OCI-LY1 (cell line): Measurements from ENCODE around the gene FOXN3.

Experiments
- H2AFZ ChIP-seq: fragments of 200-600 bp; sonication (generic), shearing (Covaris generic); 2 replicates; pipeline ENCODE4 v1.6.0; 2014; ENCODE audit warnings: antibody characterized with exemption, mild to moderate bottlenecking, low read length
- H3F3A ChIP-seq: fragments of 200-600 bp; sonication (generic), shearing (Covaris generic); 2 replicates; pipeline ENCODE4 v1.6.0; 2014; ENCODE audit warnings: mild to moderate bottlenecking, antibody characterized with exemption, low read length, moderate library complexity; ENCODE audit not compliant: insufficient read depth
- H3K27ac ChIP-seq: fragments of 200-600 bp; sonication (generic); 2 replicates; pipeline ENCODE4 v1.5.1; 2014; ENCODE audit warnings: low read length, mixed run types, mild to moderate bottlenecking, low read depth; ENCODE audit not compliant: poor library complexity, severe bottlenecking
- H3K27me3 ChIP-seq: fragments of 200-600 bp; sonication (generic); 2 replicates; pipeline ENCODE4 v1.6.0; 2014; ENCODE audit warnings: antibody characterized with exemption, mild to moderate bottlenecking, low read length, moderate library complexity; ENCODE audit not compliant: insufficient read depth
- H3K36me3 ChIP-seq: fragments of 200-600 bp; sonication (generic); 2 replicates; pipeline ENCODE4 v1.6.1; 2014; ENCODE audit warnings: mild to moderate bottlenecking, antibody characterized with exemption, low read length, moderate library complexity, mixed read lengths; ENCODE audit not compliant: insufficient read depth
- H3K4me1 ChIP-seq: fragments of 200-600 bp; sonication (generic); 2 replicates; pipeline ENCODE4 v1.5.1; 2014; ENCODE audit warnings: mild to moderate bottlenecking, low read length, moderate library complexity; ENCODE audit not compliant: insufficient read depth, severe bottlenecking
- H3K4me2 ChIP-seq: fragments of 200-600 bp; sonication (generic), shearing (Covaris generic); 2 replicates; pipeline ENCODE4 v1.6.1; 2014; ENCODE audit warnings: low read length
- H3K4me3 ChIP-seq: fragments of 200-600 bp; sonication (generic); 2 replicates; pipeline ENCODE4 v1.5.1; 2014; ENCODE audit warnings: low read length, low read depth, mild to moderate bottlenecking, mixed read lengths; ENCODE audit not compliant: poor library complexity, severe bottlenecking
- H3K79me2 ChIP-seq: fragments of 200-600 bp; shearing (Covaris generic); 2 replicates; pipeline ENCODE4 v1.6.1; 2016; ENCODE audit warnings: mixed run types, low read length, mixed read lengths; ENCODE audit not compliant: insufficient read depth
- H3K9ac ChIP-seq: fragments of 200-600 bp; sonication (generic), shearing (Covaris generic); 2 replicates; pipeline ENCODE4 v1.6.1; 2014; ENCODE audit warnings: mild to moderate bottlenecking, low read length, mixed read lengths
- H3K9me2 ChIP-seq: fragments of 200-600 bp; sonication (generic), shearing (Covaris generic); 2 replicates; pipeline ENCODE4 v1.6.1; 2014; ENCODE audit warnings: low read depth, mild to moderate bottlenecking, low read length, mixed read lengths
- H3K9me3 ChIP-seq: fragments of 200-600 bp; shearing (Covaris generic); 2 replicates; pipeline ENCODE4 v1.6.1; 2014; ENCODE audit warnings: low read length, mixed read lengths
- H4K20me1 ChIP-seq: fragments of 200-600 bp; sonication (generic), shearing (Covaris generic); 2 replicates; pipeline ENCODE4 v1.6.0; 2016; ENCODE audit warnings: mild to moderate bottlenecking, low read length; ENCODE audit not compliant: insufficient read depth
- CTCF ChIP-seq: fragments of 200-600 bp; sonication (generic), shearing (Covaris generic); IDR thresholded peaks from 2 replicates; pipeline ENCODE4 v1.5.1; 2017; ENCODE audit warnings: mild to moderate bottlenecking, antibody characterized with exemption, low read length, moderate library complexity, mixed read lengths
- EZH2 ChIP-seq: fragments of 200-600 bp; sonication (generic), shearing (Covaris generic); IDR thresholded peaks from 2 replicates; pipeline ENCODE4 v1.8.0; 2017; ENCODE audit warnings: borderline replicate concordance, mixed run types, mild to moderate bottlenecking, antibody characterized with exemption, low read length, moderate library complexity, mixed read lengths

The FOXN3 gene

GRCh38 chr14:89228921-89229639 is 188.0 kb downstream of the FOXN3 start:
- no peaks in the 10 kb centered on the region for H3K9me3 ChIP-seq
- H3K36me3 ChIP-seq, result no peaks in the 10 kb centered on the region
- TF ChIP-seq EZH2 (no peak), CTCF (no peak)
- H3K27me3 ChIP-seq, result no peaks in the 10 kb centered on the region
- no peaks in the 10 kb centered on the region for H3K9me2 ChIP-seq
- no peak overlapping the region for H3K4me2 ChIP-seq
- no peak overlapping the region for H3K9ac ChIP-seq
- H3K27ac ChIP-seq, result no peak overlapping the region
- H3K4me1 ChIP-seq, result no peaks in the 10 kb centered on the region
- no peaks in the 10 kb centered on the region for H3F3A ChIP-seq
- no peak overlapping the region for H3K4me3 ChIP-seq
- H2AFZ ChIP-seq, result no peak overlapping the region
- no peaks in the 10 kb centered on the region for H3K79me2 ChIP-seq
- no peaks in the 10 kb centered on the region for H4K20me1 ChIP-seq

- H3K9me3 ChIP-seq, result no peaks in the 10 kb centered on the region
- H3K4me2 ChIP-seq, result no peak overlapping the region
- H3K9ac ChIP-seq, result no peak overlapping the region
- no peaks in the 10 kb centered on the region for H4K20me1 ChIP-seq
- no peaks in the 10 kb centered on the region for H3F3A ChIP-seq
- no peaks in the 10 kb centered on the region for H3K36me3 ChIP-seq
- H3K9me2 ChIP-seq, result no peaks in the 10 kb centered on the region
- no peak overlapping the region for H3K27ac ChIP-seq
- H3K27me3 ChIP-seq, result no peaks in the 10 kb centered on the region
- no peaks in the 10 kb centered on the region for H3K79me2 ChIP-seq
- no peak overlapping the region for H2AFZ ChIP-seq
- TF ChIP-seq EZH2 (no peak), CTCF (no peak)
- no peaks in the 10 kb centered on the region for H3K4me1 ChIP-seq
- no peak overlapping the region for H3K4me3 ChIP-seq
Measured at GRCh38 chr14:89227496-89227836, 189.6 kb downstream of the FOXN3 start.

- no peaks in the 10 kb centered on the region for H3F3A ChIP-seq
- no peak overlapping the region for H3K4me3 ChIP-seq
- H3K79me2 ChIP-seq, result no peaks in the 10 kb centered on the region
- no peaks in the 10 kb centered on the region for H3K36me3 ChIP-seq
- no peaks in the 10 kb centered on the region for H4K20me1 ChIP-seq
- H3K9me2 ChIP-seq, result no peaks in the 10 kb centered on the region
- no peaks in the 10 kb centered on the region for H3K4me1 ChIP-seq
- no peaks in the 10 kb centered on the region for H3K9me3 ChIP-seq
- no peak overlapping the region for H3K27ac ChIP-seq
- no peak overlapping the region for H3K4me2 ChIP-seq
- no peaks in the 10 kb centered on the region for H3K27me3 ChIP-seq
- TF ChIP-seq CTCF (no peak), EZH2 (no peak)
- no peak overlapping the region for H3K9ac ChIP-seq
- no peak overlapping the region for H2AFZ ChIP-seq
Measured at GRCh38 chr14:89226801-89227495, 190.1 kb downstream of the FOXN3 start.
